GM10266 (cell line): Measurements from ENCODE around the gene EYS.
"Not testable (repeated sequence)": the region's sequence is repeated elsewhere in the genome, so short reads cannot be mapped to it uniquely, and the experiment has no call there.

Source experiments
- DNase-seq: peaks from one replicate; pipeline ENCODE4 v3.0.0; 2012; ENCODE audit errors: extremely low spot score
- CTCF ChIP-seq: IDR thresholded peaks from 2 replicates; pipeline ENCODE4 v1.5.1; 2012; ENCODE audit warnings: mild to moderate bottlenecking, low read depth; ENCODE audit not compliant: control insufficient read depth, insufficient read depth; ENCODE audit errors: missing control alignments

Gene EYS

GRCh38 chr6:63844287-63844686 lies 1862.7 kb downstream of the EYS start:
- TF ChIP-seq CTCF = no peak
- no peak for DNase-seq

- no peak for DNase-seq
- no peak for TF ChIP-seq CTCF
These were observed 1867.5 kb downstream of the EYS start for GRCh38 chr6:63839485-63839884.

- not testable (repeated sequence) for DNase-seq
These were observed 1878.3 kb downstream of the EYS start for GRCh38 chr6:63828678-63829077.

- DNase-seq = no peak
- no peak for TF ChIP-seq CTCF
These were observed 1882.3 kb downstream of the EYS start for GRCh38 chr6:63824722-63825121.

- DNase-seq = no peak
- no peak for TF ChIP-seq CTCF
These were observed 1885.6 kb downstream of the EYS start for GRCh38 chr6:63821442-63821841.

GRCh38 chr6:63819831-63820230 lies 1887.2 kb downstream of the EYS start:
- TF ChIP-seq CTCF = no peak
- DNase-seq = no peak

- no peak for DNase-seq
- no peak for TF ChIP-seq CTCF
These were observed 1889.5 kb downstream of the EYS start for GRCh38 chr6:63817492-63818050.

- peak; percentile 12 for TF ChIP-seq CTCF
- peak; percentile 15 for DNase-seq
These were observed 1890.0 kb downstream of the EYS start for GRCh38 chr6:63816982-63817436.
